GM21576 (cell line): ENCODE results near the gene TEX28.
"Not testable (repeated sequence)": the region's sequence is repeated elsewhere in the genome, so short reads cannot be mapped to it uniquely, and the experiment has no call there.

Experiments
- ATAC-seq: cut with Tn5 transposase; IDR thresholded peaks from one replicate; pipeline ENCODE4 v1.9.1; 2021; ENCODE audit warnings: mild to moderate bottlenecking, moderate library complexity; ENCODE audit not compliant: unreplicated experiment

The TEX28 gene

DNA sequence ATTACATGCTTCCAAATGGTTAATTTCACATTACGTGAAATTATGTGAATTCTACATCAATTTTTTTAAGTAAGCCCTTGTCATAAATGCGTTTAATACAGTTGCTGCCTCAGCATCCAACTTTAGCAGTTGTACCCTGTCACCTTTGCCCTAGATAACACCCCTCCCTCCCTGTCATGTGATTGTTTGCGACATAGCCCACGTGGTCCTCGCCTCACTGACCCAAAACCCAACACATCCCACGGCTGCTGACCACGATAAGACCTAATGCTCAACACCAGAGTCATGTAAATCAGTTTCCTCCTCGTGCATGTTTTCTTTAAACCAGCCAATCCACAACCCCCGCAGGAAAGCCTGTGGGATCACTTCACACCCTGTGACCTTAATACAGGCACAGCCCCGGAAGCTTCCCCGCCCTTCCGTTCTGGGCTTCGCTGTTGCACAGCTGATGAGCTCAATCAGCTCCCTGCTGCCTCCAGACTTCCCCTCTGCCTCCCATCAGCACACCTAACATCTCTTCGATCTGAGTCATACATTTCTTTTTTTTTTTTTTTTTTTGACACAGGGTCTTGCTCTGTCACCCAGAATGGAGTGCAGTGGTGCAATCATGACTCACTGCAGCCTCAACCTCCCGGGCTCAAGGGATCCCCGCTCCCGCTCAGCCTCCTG, 47.4 kb downstream of the TEX28 start:
- peak; percentile 94 for ATAC-seq

DNA sequence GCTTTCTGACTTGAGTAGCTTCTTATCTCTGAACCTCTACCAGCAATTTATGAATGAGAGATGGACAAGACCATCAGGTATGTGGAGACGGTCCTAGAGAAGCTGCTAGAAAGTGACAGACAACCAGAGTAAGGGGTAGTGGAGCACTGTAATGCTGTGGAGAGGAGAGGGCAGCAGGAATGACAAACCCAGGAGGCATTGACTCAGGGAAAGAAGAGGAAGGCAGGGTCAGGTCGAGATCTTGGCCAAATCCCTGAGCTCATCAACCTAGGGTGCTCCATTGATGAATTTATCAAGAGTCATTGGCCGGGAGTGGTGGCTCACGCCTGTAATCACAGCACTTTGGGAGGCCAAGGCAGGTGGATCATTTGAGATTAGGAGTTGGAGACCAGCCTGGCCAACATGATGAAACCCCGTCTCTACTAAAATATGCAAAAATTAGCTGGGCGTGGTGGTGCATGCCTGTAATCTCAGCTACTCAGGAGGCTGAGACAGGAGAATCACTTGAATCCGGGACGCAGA, 54.9 kb downstream of the TEX28 start:
- ATAC-seq: not testable (repeated sequence)

DNA sequence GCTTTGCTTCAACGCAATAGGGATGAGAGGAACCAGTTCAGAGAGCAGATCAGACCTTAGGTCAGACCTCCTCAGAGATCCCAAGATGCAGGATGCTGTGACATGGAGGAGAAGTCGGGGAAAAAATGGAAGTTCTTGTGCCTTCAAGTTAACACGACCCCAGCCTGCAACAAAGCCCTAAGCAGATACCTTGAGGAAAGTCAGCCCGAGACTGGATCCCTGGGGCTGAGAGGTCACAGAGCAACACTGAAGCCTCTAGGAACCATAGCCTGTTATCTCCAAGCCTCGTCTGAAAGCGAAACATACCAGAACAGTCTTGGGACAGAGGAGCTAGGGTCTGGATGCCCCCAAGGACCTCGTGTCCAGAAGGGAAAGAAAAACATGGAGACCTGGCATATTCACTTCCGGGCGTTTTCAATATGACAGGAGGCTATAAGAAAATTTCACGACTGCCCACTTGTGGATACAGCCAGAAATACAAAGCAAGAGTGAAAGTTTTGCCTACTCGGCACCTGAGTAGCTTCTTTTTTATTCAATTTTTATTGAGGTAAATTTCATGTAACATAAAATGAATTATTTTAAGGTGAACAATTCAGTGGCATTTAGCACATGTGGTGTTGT, 55.9 kb downstream of the TEX28 start:
- ATAC-seq: not testable (repeated sequence)

DNA sequence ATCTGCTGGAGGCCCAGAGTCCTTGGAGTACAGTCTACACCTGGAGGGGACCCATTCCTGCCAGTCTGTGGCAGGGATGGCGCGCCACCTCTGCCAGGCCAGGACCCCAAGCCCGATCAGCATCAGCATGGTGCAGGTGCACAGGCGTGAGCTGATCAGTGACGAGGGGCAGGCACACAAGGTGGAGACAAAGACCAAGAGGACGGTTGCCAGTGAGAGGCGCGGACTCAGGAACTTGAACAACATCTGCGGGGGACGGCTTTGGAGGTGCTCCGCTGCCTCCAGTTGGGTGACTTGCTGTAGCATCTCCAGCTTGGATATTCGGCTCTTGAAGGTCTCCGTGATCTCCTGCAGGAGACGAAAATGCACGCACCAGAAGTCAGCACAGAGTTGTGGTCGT, 61.3 kb downstream of the TEX28 start:
- ATAC-seq: not testable (repeated sequence)

DNA sequence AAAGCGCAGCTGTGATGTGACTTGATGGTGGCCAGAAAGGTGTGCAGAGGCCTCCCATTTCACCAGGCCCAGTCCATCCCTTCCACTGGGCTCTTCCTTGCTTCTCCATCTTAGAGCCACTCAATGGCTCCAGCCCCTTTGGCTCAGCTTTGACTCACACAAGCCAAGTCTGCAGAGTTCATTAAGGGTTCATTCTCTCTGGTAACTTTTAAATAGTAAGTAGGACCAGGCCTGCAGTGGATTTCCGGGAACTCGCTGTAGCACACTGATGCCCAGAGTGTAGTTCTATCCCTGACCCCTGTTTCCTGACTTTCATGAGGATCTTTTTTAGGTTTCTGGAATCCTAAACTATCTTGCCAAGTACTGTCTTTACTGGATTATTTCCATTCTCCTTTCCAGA, 63.5 kb downstream of the TEX28 start:
- not testable (repeated sequence) for ATAC-seq

DNA sequence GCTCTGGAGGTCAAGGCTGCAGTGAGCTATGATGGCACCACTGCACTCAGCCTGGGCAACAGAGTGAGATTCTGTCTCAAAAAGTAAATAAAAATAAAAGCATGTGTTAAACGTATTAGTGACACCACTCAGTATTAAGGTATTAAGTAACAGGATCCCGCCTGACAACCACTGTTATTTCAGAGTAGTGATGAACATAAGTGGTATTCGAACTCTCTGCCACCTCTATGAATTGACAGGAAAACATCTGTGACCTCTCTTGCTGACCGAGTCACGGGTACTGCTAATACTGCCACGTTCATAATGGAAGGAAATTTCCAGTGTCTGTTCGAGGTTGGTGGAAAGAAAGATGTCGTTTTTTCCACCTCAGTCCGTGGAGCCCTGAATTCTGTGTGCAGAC, 68.2 kb downstream of the TEX28 start:
- ATAC-seq: not testable (repeated sequence)

DNA sequence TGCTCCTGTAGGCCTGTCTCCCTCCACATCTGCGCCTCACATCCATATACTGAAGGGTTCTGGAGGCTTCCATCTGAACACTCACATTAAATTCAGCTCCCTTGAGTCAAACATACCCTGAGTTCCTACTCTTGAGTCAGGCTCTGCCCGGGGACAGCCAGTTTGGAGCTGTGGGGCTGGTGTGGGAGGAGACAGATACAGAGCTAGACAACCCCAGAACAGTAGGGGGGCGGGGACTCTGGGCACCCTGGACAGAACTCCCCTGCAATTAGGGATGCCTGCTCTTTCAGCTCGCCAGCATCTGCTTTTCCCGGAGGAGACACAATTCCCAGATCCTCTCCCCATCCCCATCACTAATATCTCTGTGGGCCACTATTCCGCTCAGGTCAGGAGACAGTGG, 69.6 kb downstream of the TEX28 start:
- ATAC-seq: not testable (repeated sequence)
